ENCODE measurements around the gene FNDC3B. TPM values are rescaled to one million over a fixed set of nuclear protein-coding genes. Genes with fewer than 3 reads are reported as not detected.

The FNDC3B gene
- total RNA-seq, 1 experiment from 2014 or later: 173 TPM

DNA sequence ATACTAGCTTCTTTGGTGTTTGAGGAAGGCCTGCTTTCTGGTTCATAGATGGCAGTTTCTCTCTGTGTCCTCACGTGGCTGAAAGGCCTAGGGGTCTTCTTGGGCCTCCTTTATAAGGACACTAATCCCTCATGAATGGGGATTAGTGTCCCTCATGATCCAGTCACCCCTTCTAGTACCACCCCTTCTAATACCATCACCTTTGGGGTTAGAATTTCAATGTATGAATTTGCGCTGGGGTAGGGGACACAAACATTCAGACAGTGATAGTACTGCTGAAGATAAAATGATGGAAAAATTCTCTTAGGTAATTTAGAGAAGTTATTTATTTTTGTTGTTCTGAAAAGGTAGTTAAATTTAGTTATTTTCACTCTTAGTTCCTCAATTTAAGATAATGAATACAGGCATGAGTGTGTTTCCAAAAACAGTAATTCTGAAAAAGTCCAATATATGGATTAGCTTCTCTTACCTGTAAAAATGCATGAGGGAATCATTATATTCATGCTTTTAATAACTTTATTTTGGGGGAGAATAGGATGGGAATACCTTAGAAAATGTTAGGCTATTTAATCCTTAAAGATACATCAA, 103.6 kb downstream of the FNDC3B start:
- intact Hi-C loops (cut with micrococcal nuclease; ENCODE audit: unreplicated experiment): no loop called here
- H3K4me3 ChIP-seq (ENCODE audit: low read depth in 2 of 2, low read length in 2 of 2): no peak overlapping the region
- DNase-seq (ENCODE audit: low read depth, low spot score) (no peak), ATAC-seq (no peak)
- H3K4me1 ChIP-seq (ENCODE audit: control insufficient read depth, insufficient read depth, low read length): peaks cover 82% of the 10 kb centered on the region
- in situ Hi-C loops (cut with HindIII; ENCODE audit: low pct_unique_long_range_greater_than_20kb, low sequenced_read_pairs): no loop called here
- ChIA-PET CTCF (no interaction called here), POLR2A (no interaction called here)
- H3K27me3 ChIP-seq (ENCODE audit: control insufficient read depth, insufficient read depth, low read length): no peaks in the 10 kb centered on the region
- H3K36me3 ChIP-seq (ENCODE audit: control insufficient read depth, insufficient read depth, low read length): no peaks in the 10 kb centered on the region
- H3K27ac ChIP-seq (ENCODE audit: low read length): peak overlapping the region; percentile 97
- no TSS peak for BruUV-seq (replicated peaks)
- no peaks in the 10 kb centered on the region for H3K9me3 ChIP-seq (ENCODE audit: control insufficient read depth, insufficient read depth, low read depth, low read length)
- TF ChIP-seq REST (IDR thresholded peaks at IDR 0.05; ENCODE audit: insufficient read depth in 1 of 2, low read depth in 2 of 2, low read length in 1 of 2) (no peak), POLR2AphosphoS5 (IDR thresholded peaks at IDR 0.05; ENCODE audit: low read depth, low read length) (no peak)
- TF ChIP-seq, protein P1, sequence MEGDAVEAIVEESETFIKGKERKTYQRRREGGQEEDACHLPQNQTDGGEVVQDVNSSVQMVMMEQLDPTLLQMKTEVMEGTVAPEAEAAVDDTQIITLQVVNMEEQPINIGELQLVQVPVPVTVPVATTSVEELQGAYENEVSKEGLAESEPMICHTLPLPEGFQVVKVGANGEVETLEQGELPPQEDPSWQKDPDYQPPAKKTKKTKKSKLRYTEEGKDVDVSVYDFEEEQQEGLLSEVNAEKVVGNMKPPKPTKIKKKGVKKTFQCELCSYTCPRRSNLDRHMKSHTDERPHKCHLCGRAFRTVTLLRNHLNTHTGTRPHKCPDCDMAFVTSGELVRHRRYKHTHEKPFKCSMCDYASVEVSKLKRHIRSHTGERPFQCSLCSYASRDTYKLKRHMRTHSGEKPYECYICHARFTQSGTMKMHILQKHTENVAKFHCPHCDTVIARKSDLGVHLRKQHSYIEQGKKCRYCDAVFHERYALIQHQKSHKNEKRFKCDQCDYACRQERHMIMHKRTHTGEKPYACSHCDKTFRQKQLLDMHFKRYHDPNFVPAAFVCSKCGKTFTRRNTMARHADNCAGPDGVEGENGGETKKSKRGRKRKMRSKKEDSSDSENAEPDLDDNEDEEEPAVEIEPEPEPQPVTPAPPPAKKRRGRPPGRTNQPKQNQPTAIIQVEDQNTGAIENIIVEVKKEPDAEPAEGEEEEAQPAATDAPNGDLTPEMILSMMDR (IDR thresholded peaks at IDR 0.05): no peak

- H3K9me3 ChIP-seq (ENCODE audit: control insufficient read depth, insufficient read depth, low read depth, low read length): no peaks in the 10 kb centered on the region
- peak overlapping the region; percentile 97 for H3K27ac ChIP-seq (ENCODE audit: low read length)
- BruUV-seq (replicated peaks): no TSS peak
- no peak for DNase-seq (ENCODE audit: low read depth, low spot score)
- ChIA-PET CTCF (no interaction called here), POLR2A (no interaction called here)
- H3K4me3 ChIP-seq (ENCODE audit: low read depth in 2 of 2, low read length in 2 of 2): no peak overlapping the region
- ATAC-seq: no peak
- no peaks in the 10 kb centered on the region for H3K36me3 ChIP-seq (ENCODE audit: control insufficient read depth, insufficient read depth, low read length)
- in situ Hi-C loops (cut with HindIII; ENCODE audit: low pct_unique_long_range_greater_than_20kb, low sequenced_read_pairs): no loop called here
- intact Hi-C loops (cut with micrococcal nuclease; ENCODE audit: unreplicated experiment): no loop called here
- TF ChIP-seq TCF7L2 (IDR thresholded peaks at IDR 0.05; ENCODE audit: low read depth, low read length) (no peak), REST (IDR thresholded peaks at IDR 0.05; ENCODE audit: insufficient read depth in 1 of 2, low read depth in 2 of 2, low read length in 1 of 2) (no peak), SIN3A (IDR thresholded peaks at IDR 0.05; ENCODE audit: borderline replicate concordance, insufficient read depth, low read depth, low read length) (no peak), POLR2AphosphoS5 (IDR thresholded peaks at IDR 0.05; ENCODE audit: low read depth, low read length) (no peak)
- TF ChIP-seq, protein P1 (IDR thresholded peaks at IDR 0.05): no peak
- H3K27me3 ChIP-seq (ENCODE audit: control insufficient read depth, insufficient read depth, low read length): no peaks in the 10 kb centered on the region
- peaks cover 82% of the 10 kb centered on the region for H3K4me1 ChIP-seq (ENCODE audit: control insufficient read depth, insufficient read depth, low read length)
These were observed 104.5 kb downstream of the FNDC3B start for GRCh38 chr3:172143739-172144497.
